ENCODE data around the gene CD300A.
"Not testable (repeated sequence)": the region's sequence is repeated elsewhere in the genome, so short reads cannot be mapped to it uniquely, and the experiment has no call there.

The CD300A gene

DNA sequence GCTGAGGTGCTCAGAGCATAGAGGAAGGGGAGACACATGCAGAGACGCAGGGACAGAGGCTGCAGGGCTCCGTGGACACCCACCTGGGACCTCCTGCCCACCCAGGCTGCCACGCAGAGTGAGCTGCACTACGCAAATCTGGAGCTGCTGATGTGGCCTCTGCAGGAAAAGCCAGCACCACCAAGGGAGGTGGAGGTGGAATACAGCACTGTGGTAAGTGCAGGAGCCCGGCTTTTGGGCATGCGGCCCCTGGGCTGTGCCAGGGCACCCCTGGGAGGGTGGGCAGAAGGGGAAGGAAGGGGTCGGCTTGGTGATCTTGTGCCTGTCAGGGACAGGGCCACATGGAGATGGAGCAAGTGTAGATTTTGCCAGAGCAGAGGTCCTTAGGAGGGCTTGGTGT, 15.2 kb downstream of the CD300A start:
- TF ChIP-seq, protein P1, sequence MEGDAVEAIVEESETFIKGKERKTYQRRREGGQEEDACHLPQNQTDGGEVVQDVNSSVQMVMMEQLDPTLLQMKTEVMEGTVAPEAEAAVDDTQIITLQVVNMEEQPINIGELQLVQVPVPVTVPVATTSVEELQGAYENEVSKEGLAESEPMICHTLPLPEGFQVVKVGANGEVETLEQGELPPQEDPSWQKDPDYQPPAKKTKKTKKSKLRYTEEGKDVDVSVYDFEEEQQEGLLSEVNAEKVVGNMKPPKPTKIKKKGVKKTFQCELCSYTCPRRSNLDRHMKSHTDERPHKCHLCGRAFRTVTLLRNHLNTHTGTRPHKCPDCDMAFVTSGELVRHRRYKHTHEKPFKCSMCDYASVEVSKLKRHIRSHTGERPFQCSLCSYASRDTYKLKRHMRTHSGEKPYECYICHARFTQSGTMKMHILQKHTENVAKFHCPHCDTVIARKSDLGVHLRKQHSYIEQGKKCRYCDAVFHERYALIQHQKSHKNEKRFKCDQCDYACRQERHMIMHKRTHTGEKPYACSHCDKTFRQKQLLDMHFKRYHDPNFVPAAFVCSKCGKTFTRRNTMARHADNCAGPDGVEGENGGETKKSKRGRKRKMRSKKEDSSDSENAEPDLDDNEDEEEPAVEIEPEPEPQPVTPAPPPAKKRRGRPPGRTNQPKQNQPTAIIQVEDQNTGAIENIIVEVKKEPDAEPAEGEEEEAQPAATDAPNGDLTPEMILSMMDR (IDR thresholded peaks at IDR 0.05; ENCODE audit: low read depth, low read length) = no peak
- H3K27ac ChIP-seq = no peak overlapping the region
- H3K27me3 ChIP-seq (ENCODE audit: insufficient read depth, low read depth, severe bottlenecking) = peaks cover 86% of the 10 kb centered on the region

DNA sequence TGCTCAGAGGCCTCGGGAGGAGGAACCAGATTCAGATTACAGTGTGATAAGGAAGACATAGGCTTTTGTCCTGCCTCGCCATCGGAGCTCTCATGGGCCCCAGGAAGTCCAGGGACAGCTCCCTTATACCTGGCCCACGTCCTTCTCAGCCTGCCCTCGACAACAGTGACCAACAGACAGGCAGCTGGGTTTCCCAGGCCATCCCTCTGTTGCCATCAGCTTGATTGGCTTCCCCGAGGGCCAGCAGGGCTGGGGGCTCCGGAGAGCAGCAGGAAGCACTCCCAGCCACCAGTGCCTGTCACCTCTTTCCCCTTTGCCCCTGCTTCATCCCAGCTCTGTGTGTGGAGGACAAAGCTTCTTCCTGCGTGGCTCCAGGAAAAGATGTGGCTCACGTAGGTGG, 17.6 kb downstream of the CD300A start:
- Histone ChIP-seq H3K4me3 (ENCODE audit: low read depth, low read length) (no peak overlapping the region), H3K27me3 (ENCODE audit: insufficient read depth, low read depth, severe bottlenecking) (peaks cover 75% of the 10 kb centered on the region), H3K27ac (no peak overlapping the region), H3K36me3 (no peaks in the 10 kb centered on the region), H3K9me3 (ENCODE audit: severe bottlenecking) (peaks cover 6% of the 10 kb centered on the region)
- TF ChIP-seq, protein P1 (IDR thresholded peaks at IDR 0.05; ENCODE audit: low read depth, low read length) = no peak
- DNase-seq = no peak

More for the DNA sequence above, 15.2 kb downstream of the CD300A start:
- peaks cover 10% of the 10 kb centered on the region for H3K9me3 ChIP-seq (ENCODE audit: severe bottlenecking)
- H3K4me3 ChIP-seq (ENCODE audit: low read depth, low read length) = no peak overlapping the region
- DNase-seq = no peak
- no peaks in the 10 kb centered on the region for H3K36me3 ChIP-seq

DNA sequence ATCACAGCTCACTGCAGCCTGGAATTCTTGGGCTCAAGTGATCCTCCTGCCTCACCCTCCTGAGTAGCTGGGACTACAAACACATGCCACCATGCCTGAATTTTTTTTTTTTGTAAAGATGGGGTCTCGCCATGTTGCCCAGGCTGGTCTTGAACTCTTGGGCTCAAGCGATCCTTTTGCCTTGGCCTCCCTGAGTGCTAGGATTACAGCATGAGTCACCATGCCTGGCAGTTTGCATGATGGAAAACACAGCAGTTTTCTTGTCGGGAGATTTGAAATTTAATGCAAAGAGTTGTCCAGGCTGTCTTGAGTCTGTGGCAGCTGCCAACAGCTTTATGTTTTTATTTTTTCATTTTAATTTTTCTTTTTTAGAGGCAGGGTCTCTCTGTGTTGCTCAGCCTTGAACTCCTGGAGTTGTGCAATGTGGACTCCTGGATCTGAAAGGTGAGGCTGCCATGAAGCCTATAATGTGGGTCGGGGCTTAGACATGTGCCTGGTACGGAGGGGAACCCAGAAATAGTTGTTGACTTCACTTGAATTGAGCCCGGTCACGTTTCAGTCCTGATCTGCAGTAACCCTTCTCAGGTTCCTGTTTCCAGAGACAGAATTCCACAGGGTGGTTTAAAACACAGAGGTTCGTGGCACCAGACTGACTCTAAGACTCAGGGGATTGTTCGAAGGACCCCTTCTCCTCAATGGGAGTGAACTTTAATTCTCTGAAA, 18.7 kb downstream of the CD300A start:
- H3K27me3 ChIP-seq (ENCODE audit: insufficient read depth, low read depth, severe bottlenecking) = peaks cover 64% of the 10 kb centered on the region
- TF ChIP-seq, protein P1 (IDR thresholded peaks at IDR 0.05; ENCODE audit: low read depth, low read length) = no peak
- peaks cover 4% of the 10 kb centered on the region for H3K9me3 ChIP-seq (ENCODE audit: severe bottlenecking)
- no peak overlapping the region for H3K4me3 ChIP-seq (ENCODE audit: low read depth, low read length)
- no peaks in the 10 kb centered on the region for H3K36me3 ChIP-seq
- DNase-seq = no peak
- H3K27ac ChIP-seq = no peak overlapping the region

DNA sequence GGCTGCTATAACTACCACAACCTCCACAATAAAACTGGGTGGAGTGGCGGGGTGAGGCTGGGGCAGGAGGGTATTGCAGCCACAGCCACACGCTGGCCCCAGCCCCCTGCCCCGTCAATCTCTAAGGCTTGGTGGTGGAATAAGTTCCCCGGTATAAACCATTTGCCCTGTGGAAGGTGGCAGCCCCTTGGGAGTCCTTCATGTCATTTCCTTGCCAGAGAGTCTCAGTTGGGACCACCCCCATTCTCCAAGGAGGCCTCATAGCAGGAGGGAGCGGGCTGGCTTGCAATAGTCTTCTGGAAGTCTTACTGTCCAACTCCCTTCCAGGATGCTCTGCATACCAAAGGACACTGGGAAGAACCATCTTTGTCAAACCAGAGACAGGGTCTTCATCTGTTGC, 19.4 kb downstream of the CD300A start:
- TF ChIP-seq, protein P1 (IDR thresholded peaks at IDR 0.05; ENCODE audit: low read depth, low read length) = no peak
- DNase-seq = no peak

DNA sequence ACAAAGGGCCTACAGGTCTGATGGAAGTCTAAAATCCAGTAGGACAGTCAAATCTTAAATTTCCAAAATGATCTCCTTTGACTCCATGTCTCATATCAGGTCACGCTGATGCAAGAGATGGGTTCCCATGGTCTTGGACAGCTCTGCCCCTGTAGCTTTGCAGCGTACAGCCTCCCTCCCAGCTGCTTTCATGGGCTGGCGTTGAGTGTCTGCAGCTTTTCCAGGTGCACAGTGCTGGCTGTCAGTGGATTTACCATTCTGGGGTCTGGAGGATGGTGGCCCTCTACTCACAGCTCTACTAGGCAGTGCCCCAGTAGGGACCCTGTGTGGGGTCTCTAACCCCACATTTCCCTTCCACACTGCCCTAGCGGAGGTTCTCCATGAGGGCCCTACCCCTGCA, 21.8 kb downstream of the CD300A start:
- not testable (repeated sequence) for DNase-seq, H3K36me3 ChIP-seq

More for the DNA sequence above, 19.4 kb downstream of the CD300A start:
- Histone ChIP-seq H3K36me3 (no peaks in the 10 kb centered on the region), H3K4me3 (ENCODE audit: low read depth, low read length) (no peak overlapping the region), H3K9me3 (ENCODE audit: severe bottlenecking) (peaks cover 4% of the 10 kb centered on the region), H3K27ac (no peak overlapping the region), H3K27me3 (ENCODE audit: insufficient read depth, low read depth, severe bottlenecking) (peaks cover 57% of the 10 kb centered on the region)

DNA sequence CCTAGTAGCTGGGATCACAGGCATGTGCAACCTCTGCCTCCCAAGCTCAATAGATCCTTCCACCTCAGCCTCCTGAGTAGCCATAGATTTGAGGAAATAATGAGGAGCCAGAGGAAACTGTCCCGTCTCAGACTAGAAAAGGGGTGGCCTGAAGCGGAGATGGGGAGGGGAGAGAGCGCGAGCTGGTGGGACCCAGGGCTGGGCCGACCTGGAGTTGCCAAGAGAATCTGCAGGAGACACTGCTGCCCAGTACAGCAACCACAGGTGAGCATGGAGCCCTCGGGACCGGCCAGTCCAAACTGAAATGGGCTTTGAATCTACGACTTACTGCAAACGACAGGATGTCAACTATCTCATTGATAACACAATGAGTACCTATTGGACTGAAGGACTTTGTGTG, 24.3 kb downstream of the CD300A start:
- DNase-seq = no peak
- Histone ChIP-seq H3K36me3 (no peaks in the 10 kb centered on the region), H3K9me3 (ENCODE audit: severe bottlenecking) (peaks cover 4% of the 10 kb centered on the region), H3K27me3 (ENCODE audit: insufficient read depth, low read depth, severe bottlenecking) (peaks cover 15% of the 10 kb centered on the region), H3K27ac (no peak overlapping the region), H3K4me3 (ENCODE audit: low read depth, low read length) (no peak overlapping the region)
- TF ChIP-seq, protein P1 (IDR thresholded peaks at IDR 0.05; ENCODE audit: low read depth, low read length) = no peak

More for the DNA sequence above, 21.8 kb downstream of the CD300A start:
- H3K9me3 ChIP-seq (ENCODE audit: severe bottlenecking); H3K27ac ChIP-seq; H3K4me3 ChIP-seq (ENCODE audit: low read depth, low read length): not testable (repeated sequence)
- peaks cover 33% of the 10 kb centered on the region for H3K27me3 ChIP-seq (ENCODE audit: insufficient read depth, low read depth, severe bottlenecking)
